SK-N-MC (cell line): ENCODE results near the gene NXPH2.

Experiments
- DNase-seq: peaks from one replicate; pipeline ENCODE4 v3.0.0-alpha.2; 2011; ENCODE audit warnings: low read depth, low spot score
- H3K27ac ChIP-seq: fragments of 200-600 bp; sonication (generic); 2 replicates; pipeline ENCODE4 v1.5.1; 2016; ENCODE audit warnings: mixed run types
- H3K36me3 ChIP-seq: fragments of 200-600 bp; sonication (generic); 2 replicates; pipeline ENCODE4 v1.6.1; 2017; ENCODE audit warnings: antibody characterized with exemption, low read length, mixed read lengths; ENCODE audit not compliant: insufficient read depth
- H3K4me3 ChIP-seq: fragments of 200-600 bp; sonication (generic); 2 replicates; pipeline ENCODE4 v1.5.1; 2016
- H3K9ac ChIP-seq: fragments of 200-600 bp; sonication (generic); 2 replicates; pipeline ENCODE4 v1.8.0; 2017; ENCODE audit warnings: mixed run types, mixed read lengths; ENCODE audit not compliant: insufficient read length
- H3K9me3 ChIP-seq: fragments of 200-600 bp; sonication (generic); 2 replicates; pipeline ENCODE4 v1.6.1; 2017; ENCODE audit warnings: low read depth, mild to moderate bottlenecking, antibody characterized with exemption, low read length, moderate library complexity, mixed read lengths
- EZH2 ChIP-seq: fragments of 200-600 bp; sonication (generic); IDR thresholded peaks from one replicate; pipeline ENCODE4 v1.6.1; 2017; ENCODE audit warnings: antibody characterized with exemption
- FOXP2 ChIP-seq: optimal IDR thresholded peaks from 2 replicates; pipeline ENCODE3; 2011; ENCODE audit warnings: mild to moderate bottlenecking, moderate library complexity; ENCODE audit not compliant: insufficient read depth; ENCODE audit errors: extremely low read length, control extremely low read depth
- POLR2AphosphoS5 ChIP-seq: IDR thresholded peaks from 2 replicates; pipeline ENCODE4 v1.6.1; 2012; ENCODE audit warnings: mild to moderate bottlenecking, low read depth, low read length, borderline replicate concordance

NXPH2 gene

DNA sequence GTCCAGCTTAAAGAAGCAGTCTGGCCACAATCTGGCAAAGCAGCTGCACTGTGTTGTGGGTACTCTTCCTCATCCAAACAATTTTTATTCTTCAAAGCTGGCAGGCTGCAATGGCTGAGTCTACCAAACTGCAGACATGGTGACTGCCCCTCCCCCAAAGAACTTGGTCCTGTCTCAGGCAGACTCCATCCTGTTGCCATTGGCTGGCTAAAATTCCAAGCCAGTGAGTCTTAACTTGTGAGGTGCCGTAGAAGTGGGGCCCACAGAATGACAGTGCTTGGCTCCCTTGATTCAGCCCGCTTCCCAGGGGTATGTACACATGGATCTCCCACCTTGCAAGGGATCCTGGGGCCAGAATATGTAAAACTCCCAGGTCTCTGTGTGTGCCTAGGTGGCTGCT lies 14.5 kb upstream of the NXPH2 start:
- Histone ChIP-seq H3K27ac (no peak overlapping the region), H3K36me3 (no peaks in the 10 kb centered on the region), H3K4me3 (no peak overlapping the region), H3K9me3 (no peaks in the 10 kb centered on the region), H3K9ac (no peak overlapping the region)
- no peak for DNase-seq
- TF ChIP-seq FOXP2 (no peak), EZH2 (no peak), POLR2AphosphoS5 (no peak)

DNA sequence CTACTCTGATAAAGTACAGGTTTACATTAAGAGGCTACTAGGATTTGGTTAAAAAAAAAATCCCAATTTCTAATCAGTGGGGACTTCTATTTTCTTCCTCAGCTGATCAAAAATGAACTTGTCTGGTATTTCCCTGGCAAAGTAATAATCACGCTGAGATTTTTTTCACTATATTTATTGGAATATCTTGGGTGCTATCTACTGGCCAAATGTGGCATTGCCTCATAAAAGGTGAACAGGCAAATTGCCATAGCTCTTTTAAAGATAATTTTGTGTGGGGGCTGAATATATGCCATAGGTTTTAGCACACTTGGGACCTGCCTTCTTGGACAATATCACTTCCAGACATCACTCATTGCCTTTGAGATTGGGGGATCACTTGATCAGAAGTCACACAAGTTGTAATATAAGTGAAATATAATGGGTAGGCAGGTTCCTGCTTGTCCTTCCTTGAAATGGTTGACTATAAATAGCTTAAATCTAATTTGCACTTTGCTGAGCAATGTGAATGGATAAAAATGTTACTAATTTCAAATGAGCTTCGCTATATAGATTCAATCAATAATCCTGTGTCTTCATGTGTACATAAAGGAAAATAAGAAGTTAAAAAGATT lies 7.0 kb upstream of the NXPH2 start:
- H3K9ac ChIP-seq, result no peak overlapping the region
- DNase-seq, result no peak

DNA sequence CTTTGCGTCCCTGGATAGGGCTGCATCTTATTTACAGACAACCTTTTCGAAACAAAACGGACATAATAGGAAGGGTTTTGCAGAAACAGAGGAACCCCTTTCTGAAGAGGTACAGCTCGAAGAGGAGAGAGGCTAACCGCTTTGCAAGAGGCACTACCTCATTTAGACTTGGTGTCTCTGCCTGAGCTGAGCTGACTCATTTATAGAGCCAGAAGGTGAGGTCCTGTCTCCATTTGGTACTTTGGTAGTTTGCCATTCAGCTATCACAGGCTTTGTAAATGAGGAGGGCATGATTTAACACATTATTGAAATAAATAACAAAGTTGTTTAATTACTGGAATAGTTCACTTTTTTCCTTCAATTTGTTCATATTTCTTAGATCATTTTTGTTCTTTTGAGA lies 2.2 kb upstream of the NXPH2 start:
- Histone ChIP-seq H3K27ac (no peak overlapping the region), H3K4me3 (no peak overlapping the region), H3K9me3 (no peaks in the 10 kb centered on the region), H3K36me3 (no peaks in the 10 kb centered on the region), H3K9ac (no peak overlapping the region)
- no peak for DNase-seq
- no peak for TF ChIP-seq POLR2AphosphoS5

More for the DNA sequence above, 7.0 kb upstream of the NXPH2 start:
- H3K27ac ChIP-seq, result no peak overlapping the region
- no peaks in the 10 kb centered on the region for H3K36me3 ChIP-seq
- TF ChIP-seq FOXP2 (no peak), POLR2AphosphoS5 (no peak), EZH2 (no peak)
- H3K9me3 ChIP-seq, result no peaks in the 10 kb centered on the region
- no peak overlapping the region for H3K4me3 ChIP-seq

DNA sequence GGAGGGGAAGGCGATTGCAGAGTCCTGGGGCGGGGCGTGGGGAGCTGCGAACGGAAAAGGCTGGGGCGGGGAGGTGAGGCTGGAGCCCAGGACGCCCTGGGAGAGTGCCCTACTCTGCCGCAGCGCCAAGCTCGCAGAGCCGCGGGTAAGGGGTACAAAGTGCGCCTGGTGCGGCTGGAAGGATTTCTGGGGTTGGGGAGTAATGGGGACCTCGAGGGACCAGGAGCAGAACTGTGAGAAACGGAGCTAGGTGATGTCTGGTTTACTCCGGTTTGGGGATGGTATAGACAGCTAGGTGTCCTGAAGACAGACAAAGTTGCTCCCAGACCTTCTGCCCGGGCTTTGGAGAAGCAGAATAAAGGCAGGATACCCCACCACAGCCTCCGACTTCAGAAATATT lies 718 bp upstream of the NXPH2 start:
- H3K27ac ChIP-seq, result no peak overlapping the region
- H3K9me3 ChIP-seq, result no peaks in the 10 kb centered on the region
- no peak for DNase-seq
- H3K9ac ChIP-seq, result no peak overlapping the region
- no peaks in the 10 kb centered on the region for H3K36me3 ChIP-seq
- TF ChIP-seq POLR2AphosphoS5 (no peak), FOXP2 (no peak), EZH2 (no peak)
- no peak overlapping the region for H3K4me3 ChIP-seq

DNA sequence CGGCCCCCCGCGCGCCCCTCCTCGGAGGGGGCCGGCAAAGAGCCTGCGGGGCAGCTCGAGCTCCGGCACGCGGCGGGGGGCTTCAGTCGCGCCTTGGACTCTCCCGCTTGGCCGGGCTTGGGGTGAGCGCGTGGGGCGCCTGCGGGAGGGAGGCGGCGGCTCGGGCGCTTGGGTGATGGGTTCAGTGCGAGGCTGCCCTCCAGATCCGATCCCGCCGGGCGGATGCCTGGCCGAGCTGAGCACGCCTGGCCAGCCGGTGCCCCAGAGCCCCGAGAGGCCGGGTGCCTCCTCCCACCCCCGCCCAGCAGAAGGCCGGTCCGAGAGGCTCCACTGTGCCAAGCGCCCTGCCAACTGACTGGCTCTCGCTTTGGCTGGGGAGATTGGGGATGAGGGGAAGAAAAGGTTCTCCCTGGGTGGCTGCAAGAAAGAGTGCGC lies 273 bp upstream of the NXPH2 start:
- Histone ChIP-seq H3K4me3 (no peak overlapping the region), H3K27ac (no peak overlapping the region), H3K9ac (no peak overlapping the region), H3K36me3 (no peaks in the 10 kb centered on the region), H3K9me3 (no peaks in the 10 kb centered on the region)
- TF ChIP-seq FOXP2 (no peak), POLR2AphosphoS5 (no peak), EZH2 (no peak)
- DNase-seq, result no peak

DNA sequence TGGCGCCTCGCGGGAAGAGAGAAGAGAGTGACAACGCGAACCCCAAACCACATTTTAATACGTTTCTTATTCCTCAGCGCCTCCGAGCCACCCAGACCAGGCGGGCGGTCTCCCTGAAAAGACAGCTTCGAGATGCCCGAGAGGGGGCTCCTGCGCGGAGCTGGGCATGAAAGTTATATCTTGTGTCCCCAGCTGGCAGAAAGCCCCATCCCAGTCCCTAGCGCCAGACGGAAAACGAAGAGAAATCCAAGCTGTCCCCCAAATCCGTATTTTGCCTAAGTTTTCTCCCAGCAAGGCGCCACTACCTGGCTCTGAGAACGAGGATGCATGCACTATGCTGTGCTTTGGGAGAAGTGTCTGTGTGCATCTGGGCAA lies 797 bp downstream of the NXPH2 start:
- H3K9me3 ChIP-seq, result no peaks in the 10 kb centered on the region
- H3K4me3 ChIP-seq, result peak overlapping the region; percentile 69
- no peak for TF ChIP-seq POLR2AphosphoS5
- TF ChIP-seq FOXP2, result no peak
- TF ChIP-seq EZH2, result no peak
- H3K9ac ChIP-seq, result peak overlapping the region; percentile 34
- H3K36me3 ChIP-seq, result no peaks in the 10 kb centered on the region
- H3K27ac ChIP-seq, result no peak overlapping the region
- DNase-seq, result no peak

DNA sequence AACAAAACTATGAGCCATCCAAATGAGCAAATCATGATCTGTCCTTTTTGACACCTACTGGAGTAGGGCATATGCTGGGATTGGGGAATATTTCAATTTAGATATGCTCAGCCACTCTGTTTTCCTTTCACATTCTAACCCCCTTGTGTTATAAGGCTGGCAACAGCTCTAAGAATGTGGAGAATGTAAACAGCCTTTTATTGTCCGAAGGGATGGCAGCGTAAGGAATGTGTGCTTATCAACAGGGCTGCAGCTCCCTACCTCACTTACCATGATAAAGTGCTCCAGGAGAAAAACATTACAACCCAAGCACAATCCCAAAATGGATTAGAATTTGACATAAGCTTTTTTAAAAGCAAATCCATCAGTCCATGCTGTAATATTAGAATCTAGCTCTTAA lies 2.2 kb downstream of the NXPH2 start:
- Histone ChIP-seq H3K9me3 (no peaks in the 10 kb centered on the region), H3K36me3 (no peaks in the 10 kb centered on the region), H3K9ac (peak overlapping the region; percentile 22), H3K27ac (no peak overlapping the region; the same call in 1 of the 2 replicates), H3K4me3 (peak overlapping the region; percentile 69)
- no peak for DNase-seq
- TF ChIP-seq POLR2AphosphoS5 (no peak), EZH2 (no peak), FOXP2 (no peak)

DNA sequence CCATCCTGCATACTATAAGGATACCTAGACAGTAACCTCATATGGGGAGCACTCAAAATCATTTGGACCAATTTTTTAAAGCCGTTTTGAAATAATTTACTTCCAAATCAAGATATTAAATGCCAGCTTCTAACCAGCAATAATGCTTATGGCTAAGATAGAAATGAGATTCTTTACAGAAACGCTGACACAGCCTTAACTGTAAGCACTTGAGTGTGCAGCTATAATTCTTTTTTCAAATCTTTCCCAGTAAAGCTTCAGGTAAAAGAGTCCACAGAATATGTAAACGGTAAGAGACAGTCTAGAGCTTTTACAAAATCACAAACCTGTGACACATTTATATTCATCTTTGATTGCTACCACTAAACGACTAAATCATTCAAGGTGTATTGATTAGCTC lies 4.5 kb downstream of the NXPH2 start:
- H3K9me3 ChIP-seq, result no peaks in the 10 kb centered on the region

DNA sequence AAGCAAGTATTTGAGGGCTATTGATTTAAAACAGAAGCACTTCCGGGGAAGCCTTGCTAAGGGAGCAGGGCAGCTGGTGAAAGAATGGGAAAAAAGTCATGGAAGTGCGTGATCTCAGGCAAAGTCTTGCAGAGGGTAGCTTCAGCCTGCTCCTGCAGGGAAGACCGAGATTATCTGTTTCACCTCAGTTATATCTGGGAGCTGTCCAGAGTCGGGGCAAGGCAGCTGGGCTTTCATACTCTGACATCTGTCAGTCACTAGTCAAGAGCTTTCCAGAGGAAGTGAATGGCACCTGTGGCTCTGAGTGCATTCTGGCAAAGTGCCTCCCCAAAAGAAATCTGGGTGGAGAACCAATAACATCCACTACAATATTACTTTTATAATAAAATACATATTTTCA lies 8.7 kb downstream of the NXPH2 start:
- Histone ChIP-seq H3K9me3 (no peaks in the 10 kb centered on the region), H3K9ac (no peak overlapping the region), H3K27ac (no peak overlapping the region), H3K36me3 (no peaks in the 10 kb centered on the region), H3K4me3 (no peak overlapping the region)
- TF ChIP-seq POLR2AphosphoS5, result no peak
- no peak for TF ChIP-seq EZH2
- no peak for TF ChIP-seq FOXP2
- no peak for DNase-seq

More for the DNA sequence above, 4.5 kb downstream of the NXPH2 start:
- no peaks in the 10 kb centered on the region for H3K36me3 ChIP-seq
- TF ChIP-seq FOXP2, result no peak
- no peak for TF ChIP-seq EZH2
- TF ChIP-seq POLR2AphosphoS5, result no peak
- DNase-seq, result no peak
- H3K4me3 ChIP-seq, result peak overlapping the region; percentile 26
- peak overlapping the region; percentile 47; the same call in 1 of the 2 replicates for H3K27ac ChIP-seq
- no peak overlapping the region for H3K9ac ChIP-seq
